GM12878 (cell line): ENCODE data around the gene XRCC4.

Experiments
- ATF7 ChIP-seq: fragments of 450-650 bp; IDR thresholded peaks from 2 replicates; pipeline ENCODE4 v1.6.1; 2016; ENCODE audit warnings: low read depth, mild to moderate bottlenecking
- CEBPB ChIP-seq, 2 experiments: fragments of 150-350 bp in 1 of 2; IDR thresholded peaks; 2 replicates each; pipeline ENCODE4 v1.6.1; 2012 to 2014; ENCODE audit warnings: low read depth in 2 of 2, low read length in 2 of 2, borderline replicate concordance in 1 of 2, inconsistent platforms in 1 of 2
- FOXK2 ChIP-seq: fragments of 450-650 bp; IDR thresholded peaks from 2 replicates; pipeline ENCODE4 v1.6.1; 2017; ENCODE audit warnings: mild to moderate bottlenecking, moderate library complexity
- NFIC ChIP-seq: IDR thresholded peaks from 2 replicates; pipeline ENCODE4 v1.6.1; 2012; ENCODE audit warnings: low read depth, mild to moderate bottlenecking, inconsistent platforms, low read length, moderate library complexity
- NR2C2 ChIP-seq: IDR thresholded peaks from 2 replicates; pipeline ENCODE4 v1.6.1; 2011; ENCODE audit warnings: borderline replicate concordance, low read depth; ENCODE audit not compliant: control insufficient read depth, insufficient read length
- RCOR1 ChIP-seq: conservative IDR thresholded peaks from 2 replicates; pipeline ENCODE4 v1.6.1; 2012; ENCODE audit warnings: low read depth, low read length, improper control_type of control experiment
- ZNF24 ChIP-seq: fragments of 450-650 bp; IDR thresholded peaks from 2 replicates; pipeline ENCODE4 v1.6.1; 2017; ENCODE audit warnings: antibody characterized with exemption, mild to moderate bottlenecking
- TF ChIP-seq, protein P1 (sequence below), 3 experiments: IDR thresholded peaks in 2 of 3; conservative IDR thresholded peaks in 1 of 3; 2 replicates each; pipeline ENCODE4 v1.5.1; 2011; ENCODE audit warnings: low read depth in 3 of 3, low read length in 3 of 3, mild to moderate bottlenecking in 3 of 3, control low read depth in 2 of 3, moderate library complexity in 2 of 3, inconsistent platforms in 1 of 3, mixed read lengths in 1 of 3; ENCODE audit not compliant: control insufficient read depth in 2 of 3, insufficient read depth in 1 of 3; ENCODE audit errors: extremely low read depth in 1 of 3
- TF ChIP-seq, protein P2 (sequence below): IDR thresholded peaks from 2 replicates; pipeline ENCODE4 v1.6.1; 2012; ENCODE audit warnings: low read length, inconsistent platforms

- TF ChIP-seq NFIC (no peak), CEBPB (IDR thresholded peaks at IDR 0.05; ENCODE audit: borderline replicate concordance in 1 of 2, low read depth in 2 of 2, low read length in 2 of 2) (no peak), FOXK2 (no peak), NR2C2 (no peak), ZNF24 (no peak), RCOR1 (no peak), ATF7 (no peak)
- TF ChIP-seq, protein P1, sequence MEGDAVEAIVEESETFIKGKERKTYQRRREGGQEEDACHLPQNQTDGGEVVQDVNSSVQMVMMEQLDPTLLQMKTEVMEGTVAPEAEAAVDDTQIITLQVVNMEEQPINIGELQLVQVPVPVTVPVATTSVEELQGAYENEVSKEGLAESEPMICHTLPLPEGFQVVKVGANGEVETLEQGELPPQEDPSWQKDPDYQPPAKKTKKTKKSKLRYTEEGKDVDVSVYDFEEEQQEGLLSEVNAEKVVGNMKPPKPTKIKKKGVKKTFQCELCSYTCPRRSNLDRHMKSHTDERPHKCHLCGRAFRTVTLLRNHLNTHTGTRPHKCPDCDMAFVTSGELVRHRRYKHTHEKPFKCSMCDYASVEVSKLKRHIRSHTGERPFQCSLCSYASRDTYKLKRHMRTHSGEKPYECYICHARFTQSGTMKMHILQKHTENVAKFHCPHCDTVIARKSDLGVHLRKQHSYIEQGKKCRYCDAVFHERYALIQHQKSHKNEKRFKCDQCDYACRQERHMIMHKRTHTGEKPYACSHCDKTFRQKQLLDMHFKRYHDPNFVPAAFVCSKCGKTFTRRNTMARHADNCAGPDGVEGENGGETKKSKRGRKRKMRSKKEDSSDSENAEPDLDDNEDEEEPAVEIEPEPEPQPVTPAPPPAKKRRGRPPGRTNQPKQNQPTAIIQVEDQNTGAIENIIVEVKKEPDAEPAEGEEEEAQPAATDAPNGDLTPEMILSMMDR (IDR thresholded peaks at IDR 0.05 in 2 of 3, conservative IDR thresholded peaks at IDR 0.05 in 1 of 3; ENCODE audit: control insufficient read depth in 2 of 3, extremely low read depth in 1 of 3, insufficient read depth in 1 of 3, low read depth in 3 of 3, low read length in 3 of 3): no peak
- TF ChIP-seq, protein P2, sequence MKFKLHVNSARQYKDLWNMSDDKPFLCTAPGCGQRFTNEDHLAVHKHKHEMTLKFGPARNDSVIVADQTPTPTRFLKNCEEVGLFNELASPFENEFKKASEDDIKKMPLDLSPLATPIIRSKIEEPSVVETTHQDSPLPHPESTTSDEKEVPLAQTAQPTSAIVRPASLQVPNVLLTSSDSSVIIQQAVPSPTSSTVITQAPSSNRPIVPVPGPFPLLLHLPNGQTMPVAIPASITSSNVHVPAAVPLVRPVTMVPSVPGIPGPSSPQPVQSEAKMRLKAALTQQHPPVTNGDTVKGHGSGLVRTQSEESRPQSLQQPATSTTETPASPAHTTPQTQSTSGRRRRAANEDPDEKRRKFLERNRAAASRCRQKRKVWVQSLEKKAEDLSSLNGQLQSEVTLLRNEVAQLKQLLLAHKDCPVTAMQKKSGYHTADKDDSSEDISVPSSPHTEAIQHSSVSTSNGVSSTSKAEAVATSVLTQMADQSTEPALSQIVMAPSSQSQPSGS: no peak
Measured at GRCh38 chr5:83104021-83104420, 26.7 kb downstream of the XRCC4 start.
